ENCODE measurements around the gene HDAC10.

HDAC10 gene

DNA sequence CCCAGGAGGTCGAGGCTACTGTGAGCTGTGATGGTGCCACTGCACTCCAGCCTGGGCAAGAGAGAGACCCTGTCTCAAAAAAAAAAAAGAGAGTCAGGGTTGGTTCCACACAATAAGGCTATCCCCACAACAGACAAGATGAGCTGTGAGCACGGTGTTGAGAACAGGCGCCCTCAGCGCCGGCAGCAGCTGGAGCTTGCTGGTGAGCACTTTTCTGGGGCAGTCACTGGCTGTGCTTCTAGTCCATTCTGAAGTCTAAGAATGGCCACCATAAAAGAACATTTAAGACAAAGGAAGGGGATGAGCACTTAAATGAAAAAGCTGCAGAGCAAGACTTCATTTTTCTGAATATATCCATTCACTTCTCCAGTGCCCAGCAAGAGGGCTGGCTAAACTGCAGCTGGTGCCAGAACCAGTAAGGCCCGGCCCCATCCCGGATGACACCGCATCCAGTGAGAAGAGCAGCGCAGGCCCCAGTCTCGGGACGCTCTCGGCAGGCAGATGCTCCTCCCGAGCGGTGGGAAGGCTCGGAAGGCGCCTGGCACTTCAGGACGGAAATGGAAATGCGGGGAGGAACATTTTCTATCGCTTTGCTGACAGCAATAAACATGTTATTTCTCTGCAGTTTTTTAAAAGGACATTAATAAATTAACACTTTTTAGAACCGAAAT lies 18.4 kb downstream of the HDAC10 start:
- no peak for DNase-seq

DNA sequence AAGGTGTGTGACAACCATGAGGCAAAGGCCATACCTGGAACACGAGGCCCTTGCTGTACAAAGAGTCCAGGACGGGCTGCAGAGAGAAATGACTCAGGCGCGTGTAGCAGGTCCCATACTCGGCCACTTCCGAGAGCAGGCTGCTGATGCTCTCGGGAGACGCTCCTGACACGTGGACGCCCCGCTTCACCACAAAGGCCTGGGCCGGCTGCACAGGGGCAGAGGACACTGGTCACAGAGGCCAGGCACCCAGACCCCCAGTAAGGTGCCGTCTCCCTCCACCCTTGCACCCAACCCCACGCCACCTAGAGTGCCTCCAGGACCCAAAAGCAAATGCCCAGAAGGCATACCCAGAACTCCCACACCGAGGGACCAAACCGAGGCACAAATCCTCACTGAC lies 21.7 kb downstream of the HDAC10 start:
- no peak for DNase-seq

DNA sequence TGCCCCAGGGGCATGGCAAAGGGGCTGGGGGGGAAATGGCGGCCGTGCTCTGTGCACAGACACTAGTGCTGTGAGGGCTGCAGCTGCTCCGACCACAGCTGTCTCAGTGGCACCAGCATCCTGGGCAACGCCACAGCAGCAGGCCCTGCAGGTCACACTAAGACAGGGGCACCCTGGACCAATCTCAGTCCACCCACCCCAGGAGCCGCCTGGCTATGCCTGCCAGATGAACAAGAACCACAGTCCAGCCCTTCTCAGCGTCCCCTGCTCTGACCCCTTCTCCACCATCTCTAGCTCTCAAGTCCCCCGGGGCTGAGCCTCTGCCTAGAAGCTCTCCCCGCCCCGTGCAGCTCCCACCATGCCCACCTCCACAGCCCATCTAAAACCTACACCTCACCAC lies 22.7 kb downstream of the HDAC10 start:
- DNase-seq, result no peak

DNA sequence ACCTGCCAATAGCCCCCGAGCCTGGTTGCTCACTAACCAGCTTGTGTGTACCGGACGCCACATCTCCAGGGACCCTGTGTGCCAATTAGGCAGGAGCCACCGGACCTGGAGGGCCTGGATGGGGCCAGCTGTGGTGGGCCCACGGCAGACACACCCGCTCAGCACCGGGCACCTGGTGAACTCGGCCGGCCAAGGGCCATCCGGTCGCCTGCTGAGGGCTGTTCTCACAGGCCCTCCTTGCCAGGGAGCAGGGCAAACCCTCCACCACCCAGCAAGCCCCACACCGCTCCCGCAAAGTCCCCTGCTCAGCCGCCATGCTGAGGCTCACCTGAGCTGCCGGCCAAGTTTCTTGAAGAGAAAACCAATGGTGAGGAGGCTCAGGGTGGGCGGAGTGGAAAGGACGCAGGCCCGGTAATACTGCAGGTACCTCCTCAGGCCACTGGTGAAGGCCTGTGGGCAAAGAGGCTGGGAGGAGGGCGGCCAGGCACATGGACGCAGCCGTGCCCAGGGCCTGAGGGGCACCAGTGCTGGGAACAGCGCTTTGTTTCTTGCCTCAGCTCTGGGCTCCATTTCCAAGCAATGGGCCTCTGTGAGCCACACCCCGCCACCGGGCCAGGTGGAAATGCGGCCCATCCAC lies 23.4 kb downstream of the HDAC10 start:
- no peak for DNase-seq

DNA sequence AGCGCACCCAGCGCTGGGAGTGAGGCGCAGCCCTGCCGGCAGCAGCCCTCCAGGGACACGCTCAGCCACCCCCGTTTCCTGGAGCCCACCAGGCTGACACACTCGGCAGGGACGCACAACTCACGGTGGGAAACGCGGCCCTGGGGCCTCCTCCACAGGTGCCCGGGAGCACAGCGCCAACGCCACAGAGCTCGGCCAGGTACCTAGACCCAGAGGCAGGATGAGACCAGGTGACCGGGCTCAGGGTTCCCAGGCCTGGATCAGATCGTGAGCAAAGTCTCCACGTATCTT lies 24.2 kb downstream of the HDAC10 start:
- DNase-seq, result no peak

DNA sequence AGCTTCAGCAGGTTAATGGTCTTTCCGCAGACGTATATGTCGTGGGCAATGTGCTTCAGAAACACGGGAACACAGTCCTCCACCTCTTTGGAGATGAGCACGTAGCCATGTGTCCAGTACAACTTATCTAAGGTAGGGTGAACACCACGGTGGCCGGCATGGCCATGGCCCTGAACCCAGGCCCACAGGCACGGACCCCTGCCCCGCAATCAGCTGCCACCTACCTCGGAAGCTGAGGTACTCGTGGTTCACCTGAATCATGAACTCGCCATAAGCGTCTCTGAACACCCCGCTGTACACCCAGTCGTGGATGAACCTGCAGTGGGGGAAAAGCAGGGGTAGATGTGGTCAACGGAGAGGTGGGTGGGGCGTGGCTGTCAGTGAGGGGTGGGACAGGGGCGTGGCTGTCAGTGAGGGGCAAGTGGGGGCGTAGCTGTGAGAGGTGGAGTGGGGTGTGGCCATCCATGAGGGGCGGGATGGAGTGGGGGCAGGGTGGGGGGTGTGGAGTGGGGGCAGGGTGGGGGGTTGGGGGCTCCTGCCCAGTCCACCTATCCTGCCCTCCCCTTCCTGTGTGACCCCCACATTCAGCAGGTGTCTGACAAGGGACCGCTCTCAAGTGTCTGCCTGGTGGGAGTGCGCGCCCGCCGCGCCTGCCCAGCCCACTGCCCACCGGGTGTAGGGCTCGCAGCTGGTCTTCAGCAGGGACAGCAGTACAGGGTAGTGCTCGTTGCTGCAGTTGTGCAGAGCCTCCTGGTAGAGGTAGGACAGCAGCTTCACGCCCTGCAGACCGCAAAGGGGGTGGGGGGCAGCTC lies 24.8 kb downstream of the HDAC10 start:
- no peak for DNase-seq

DNA sequence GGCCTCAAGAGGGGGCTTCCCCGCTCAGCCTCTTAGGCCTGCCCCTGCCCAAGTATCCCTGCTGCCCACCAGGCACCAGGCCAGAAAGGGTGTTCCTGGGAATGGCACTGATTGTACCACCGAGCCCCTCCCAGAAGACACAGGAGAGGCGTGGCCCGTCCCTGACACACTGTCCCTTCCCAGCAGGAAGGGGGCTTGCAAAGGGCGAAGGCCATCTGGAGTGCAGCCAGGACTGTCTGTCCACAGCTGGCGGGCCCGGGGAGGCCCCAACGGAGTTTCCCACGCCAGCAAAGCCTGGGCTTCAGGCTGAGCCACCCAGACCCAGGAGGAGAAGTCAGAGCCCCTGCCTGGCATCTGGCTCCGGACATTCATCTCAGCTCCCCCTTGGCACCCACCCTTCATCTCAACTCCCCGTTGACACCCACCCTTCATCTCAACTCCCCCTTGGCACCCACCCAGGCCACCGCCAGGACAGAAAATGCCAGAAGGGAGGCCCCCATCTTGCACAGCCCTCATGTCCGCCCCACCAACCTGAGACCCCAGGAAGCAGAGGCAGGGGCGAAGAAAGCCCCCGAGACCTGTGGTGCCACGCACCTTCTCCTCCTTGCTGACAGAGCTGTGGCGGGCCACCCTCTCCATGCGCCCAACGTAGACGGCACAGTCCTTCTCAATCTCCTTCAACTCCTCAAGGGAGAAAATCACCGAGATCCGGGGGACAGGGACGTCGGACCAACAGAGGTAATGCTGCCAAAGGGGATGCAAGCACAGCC lies 25.7 kb downstream of the HDAC10 start:
- DNase-seq, result no peak

DNA sequence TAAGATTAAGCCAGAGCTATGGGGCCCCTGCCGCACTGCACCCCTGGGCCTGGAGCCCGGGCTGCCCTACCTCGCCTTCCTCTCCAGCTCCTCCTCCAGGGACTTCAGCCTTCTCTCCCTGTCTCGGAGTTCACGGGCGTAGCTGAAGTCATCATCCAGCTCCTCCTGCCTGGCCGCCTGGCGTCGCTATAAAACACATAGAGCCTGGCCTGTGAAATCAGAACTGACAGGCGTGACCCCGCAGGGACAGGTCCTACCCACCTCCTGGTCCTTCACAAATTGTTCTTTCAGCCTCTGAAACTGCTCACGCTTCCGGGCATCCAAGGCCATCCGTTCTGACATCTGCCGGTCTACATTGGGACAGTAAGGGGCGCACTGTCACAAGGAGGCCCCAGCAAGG lies 27.0 kb downstream of the HDAC10 start:
- DNase-seq, result no peak

DNA sequence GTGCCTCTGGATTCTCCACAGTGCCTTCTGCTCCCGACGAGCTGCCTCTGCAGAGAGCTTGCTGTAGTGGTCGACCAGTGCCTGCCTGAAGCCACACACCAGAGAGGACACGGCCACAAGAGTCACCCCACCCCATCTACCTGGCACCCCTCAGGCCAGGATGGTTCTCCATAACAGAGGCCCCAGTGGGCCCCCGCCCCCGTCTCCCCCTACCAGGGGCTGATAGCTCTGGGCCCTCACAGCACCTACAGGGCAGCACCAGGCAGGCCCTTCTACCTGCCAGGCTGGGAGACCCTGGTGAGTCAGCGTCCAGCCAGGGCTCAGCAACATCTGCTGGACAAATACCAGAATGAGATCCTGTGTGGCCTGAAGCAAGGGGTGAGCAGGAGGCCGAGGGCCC lies 28.6 kb downstream of the HDAC10 start:
- DNase-seq, result no peak

DNA sequence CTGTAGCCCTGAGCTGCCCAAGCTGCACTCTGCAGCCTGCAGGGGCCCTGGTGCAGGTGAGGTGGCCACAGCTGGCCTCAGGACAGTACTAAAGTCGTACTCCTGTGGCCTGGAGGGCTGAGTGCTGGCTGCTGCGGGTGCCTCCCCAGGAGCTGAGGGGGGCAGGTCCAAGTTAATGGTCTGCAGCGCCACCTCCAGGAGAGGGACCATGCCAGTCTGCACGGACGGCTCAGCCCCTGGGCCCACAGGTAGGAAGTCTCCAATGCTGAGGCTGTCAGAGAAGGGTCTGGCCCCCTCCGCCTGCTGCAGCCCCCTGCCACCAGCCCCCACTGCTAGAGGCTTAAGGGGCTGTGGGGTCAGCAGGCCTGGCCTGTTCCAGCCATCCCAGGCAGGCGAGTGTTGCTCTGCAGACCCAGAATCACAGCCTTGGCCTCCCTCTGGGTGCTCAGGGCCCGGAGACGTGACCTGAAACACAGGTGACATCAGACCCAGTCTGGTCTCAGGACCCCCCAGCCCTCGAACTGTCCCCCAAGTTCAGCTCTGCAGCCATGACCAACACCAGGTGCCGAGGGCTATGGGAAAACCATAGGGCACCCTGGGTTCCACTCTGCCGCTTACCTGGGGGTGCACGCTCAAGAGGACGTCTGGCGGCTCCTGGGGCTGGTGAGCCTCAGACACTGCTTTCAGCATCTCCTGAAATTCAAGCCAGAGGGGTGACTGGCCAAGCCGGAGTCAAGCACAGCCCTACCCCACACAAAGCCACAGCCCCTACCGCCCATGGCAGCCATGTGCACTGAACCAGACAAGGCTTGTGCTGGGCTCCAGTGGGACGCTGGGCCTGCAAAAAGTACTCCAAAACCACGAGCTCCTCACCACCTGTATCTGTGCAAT lies 29.4 kb downstream of the HDAC10 start:
- no peak for DNase-seq

DNA sequence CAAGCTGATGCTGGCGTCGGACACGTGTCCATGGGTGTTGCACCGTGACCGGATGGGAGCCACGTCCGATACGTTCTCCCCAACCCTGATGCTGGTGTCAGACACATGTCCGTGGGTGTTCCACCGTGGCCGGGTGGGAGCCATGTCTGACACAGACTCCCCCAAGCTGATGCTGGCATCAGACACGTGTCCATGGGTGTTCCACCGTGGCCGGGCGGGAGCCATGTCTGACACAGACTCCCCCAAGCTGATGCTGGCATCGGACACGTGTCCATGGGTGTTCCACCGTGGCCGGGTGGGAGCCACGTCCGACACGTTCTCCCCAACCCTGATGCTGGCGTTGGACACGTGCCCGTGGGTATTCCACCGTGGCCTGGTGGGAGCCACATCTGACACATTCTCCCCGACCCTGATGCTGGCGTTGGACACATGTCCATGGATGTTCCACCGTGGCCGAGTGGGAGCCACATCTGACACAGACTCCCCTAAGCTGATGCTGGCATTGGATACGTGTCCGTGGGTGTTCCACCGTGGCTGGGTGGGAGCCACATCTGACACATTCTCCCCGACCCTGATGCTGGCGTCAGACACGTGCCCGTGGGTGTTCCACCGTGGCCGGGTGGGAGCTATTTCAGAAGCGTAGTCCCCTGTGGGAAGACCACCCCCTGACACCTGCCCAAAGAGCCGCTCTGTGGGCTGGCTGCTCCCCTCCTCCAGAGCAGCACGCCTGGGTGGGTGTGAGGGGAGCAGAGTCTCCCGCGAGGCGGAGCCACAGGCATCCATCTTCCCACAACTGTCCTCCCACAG lies 30.3 kb downstream of the HDAC10 start:
- DNase-seq, result no peak

DNA sequence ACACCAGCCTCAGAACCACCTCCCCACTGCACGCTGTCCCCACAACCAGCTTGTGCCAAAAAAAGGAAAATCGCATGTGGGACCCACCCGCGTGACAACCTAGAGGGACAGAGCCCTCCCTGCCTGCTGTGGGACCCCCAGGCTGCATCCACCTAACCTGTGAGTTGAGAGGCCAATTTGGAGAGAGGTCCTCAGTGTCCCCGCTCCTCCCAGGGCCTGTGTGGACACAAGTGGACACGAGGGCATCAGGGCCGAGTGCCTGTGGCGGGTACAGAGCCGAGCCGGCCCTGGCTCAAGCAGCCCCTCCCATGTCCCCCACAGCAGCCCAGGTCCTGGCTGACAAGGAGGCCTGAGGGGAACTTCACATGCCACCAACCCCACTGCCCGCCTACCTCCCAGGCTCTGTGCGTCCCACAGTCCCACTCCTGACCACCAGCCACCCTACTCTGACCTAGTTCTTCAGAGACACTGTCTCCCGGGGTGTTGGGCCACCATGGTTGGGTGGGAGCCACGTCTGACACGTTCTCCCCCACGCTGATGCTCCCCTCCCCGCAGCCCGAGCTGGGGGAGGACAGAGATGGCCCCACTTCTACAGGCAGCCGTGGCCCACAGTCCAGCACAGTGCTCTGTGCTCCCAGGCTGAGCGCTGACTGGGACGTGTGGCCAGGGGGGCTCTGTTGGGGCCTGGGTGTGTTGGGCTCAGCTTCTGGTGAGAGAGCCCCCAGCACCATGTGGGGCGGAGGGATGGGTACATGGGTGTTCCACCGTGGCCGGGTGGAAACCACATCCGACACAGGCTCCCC lies 31.1 kb downstream of the HDAC10 start:
- no peak for DNase-seq

DNA sequence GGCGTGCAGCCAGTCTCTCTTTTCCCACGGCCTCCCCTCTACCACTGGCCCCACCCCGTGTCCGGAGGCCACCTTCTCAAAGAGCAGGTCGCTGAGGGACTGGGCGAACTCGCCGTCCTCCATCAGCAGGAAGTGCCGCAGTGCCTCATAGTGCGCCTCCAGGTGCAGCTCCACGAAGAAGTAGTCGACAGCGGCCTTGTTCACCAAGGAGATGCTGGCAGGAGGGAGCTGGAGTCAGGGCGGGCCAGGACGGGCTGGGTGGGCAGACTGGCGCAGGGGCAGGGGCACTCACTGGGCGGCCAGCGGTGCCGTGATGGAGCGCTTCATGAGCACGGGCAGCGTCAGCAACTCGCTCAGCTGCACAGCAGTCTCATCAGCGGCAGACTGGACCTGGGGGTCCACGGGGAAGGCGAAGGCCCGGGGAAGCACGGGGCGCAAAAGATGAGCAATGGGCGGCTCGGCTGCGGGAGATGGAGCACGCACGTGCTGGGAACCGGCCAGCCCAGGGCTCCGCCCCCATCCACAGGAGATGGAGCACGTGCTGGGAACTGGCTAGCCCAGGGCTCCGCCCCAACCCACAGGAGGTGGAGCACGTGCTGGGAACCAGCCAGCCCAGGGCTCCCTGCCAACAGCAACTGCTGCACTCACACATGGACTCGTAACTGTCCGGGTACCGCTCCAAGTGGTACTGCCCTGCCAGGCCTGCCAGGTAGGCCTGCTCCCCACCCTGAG lies 31.9 kb downstream of the HDAC10 start:
- no peak for DNase-seq

DNA sequence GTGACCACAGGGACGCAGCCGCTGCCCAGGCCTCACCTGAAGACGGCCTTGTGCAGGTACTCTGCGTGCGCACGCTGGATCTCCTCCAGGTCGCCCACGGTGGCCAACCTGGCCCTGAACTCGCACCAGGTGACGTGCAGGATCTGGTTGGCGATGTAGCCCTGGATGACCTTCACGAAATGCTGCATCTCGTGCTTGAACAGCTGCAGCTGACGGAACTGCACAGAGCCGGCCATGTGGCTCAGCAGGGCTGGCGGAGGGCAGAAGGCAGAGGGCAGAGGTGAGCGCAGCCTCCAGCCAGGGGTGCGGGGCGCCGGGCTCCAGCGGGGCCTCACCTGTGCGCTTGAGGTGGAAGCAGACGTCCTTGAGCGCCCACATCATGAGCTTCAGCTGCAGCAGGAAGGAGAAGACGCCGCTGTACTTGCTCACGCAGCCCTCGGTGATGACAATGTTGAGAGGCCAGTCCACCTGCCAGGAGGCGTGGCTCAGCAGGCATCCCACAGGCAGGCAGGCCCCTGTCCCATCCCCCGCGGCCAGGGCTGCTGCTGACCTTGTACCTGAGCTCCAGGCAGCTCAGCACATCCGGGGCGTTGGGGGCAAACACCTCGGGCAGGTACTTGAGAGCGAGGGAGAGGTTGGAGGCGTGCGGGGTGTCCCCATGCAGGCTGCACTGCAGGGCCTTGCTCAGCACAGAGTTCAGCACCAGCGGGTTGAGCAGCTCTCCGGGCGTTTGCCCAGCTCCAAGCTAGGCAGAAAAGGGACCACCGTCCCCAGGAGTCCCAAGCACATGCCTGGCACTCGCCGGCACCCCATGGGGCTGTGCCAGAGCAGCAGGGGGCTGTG lies 32.7 kb downstream of the HDAC10 start:
- no peak for DNase-seq

DNA sequence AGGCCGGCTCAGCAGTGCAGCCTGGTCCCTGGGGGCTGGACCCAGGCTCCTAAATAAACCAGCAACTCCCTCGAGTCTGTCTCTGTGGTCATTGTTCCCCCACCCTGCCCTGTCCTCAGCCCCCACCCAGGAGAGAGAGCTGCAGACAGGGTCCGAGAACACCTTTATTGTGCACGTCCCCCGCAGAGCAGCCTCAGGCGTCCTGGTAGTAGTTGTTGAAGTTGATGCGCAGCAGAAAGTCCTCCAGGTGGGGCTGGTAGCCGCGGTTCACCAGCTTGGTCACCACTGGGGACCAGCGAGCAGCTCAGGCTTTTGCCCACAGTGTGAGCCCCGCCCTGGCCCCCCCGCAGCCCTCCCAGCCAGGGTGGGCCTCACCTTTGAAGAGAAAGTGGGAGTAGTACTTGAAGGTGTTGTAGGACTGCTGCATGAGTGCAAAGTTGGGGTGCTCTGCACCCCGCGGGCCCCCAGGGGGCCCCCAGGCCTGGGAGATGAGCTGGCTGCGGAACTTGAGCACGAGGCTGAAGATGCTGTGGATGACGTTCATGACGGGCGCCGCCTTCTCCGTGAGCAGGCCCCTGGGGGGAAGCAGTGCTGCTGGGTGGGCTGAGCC lies 33.4 kb downstream of the HDAC10 start:
- DNase-seq, result no peak

DNA sequence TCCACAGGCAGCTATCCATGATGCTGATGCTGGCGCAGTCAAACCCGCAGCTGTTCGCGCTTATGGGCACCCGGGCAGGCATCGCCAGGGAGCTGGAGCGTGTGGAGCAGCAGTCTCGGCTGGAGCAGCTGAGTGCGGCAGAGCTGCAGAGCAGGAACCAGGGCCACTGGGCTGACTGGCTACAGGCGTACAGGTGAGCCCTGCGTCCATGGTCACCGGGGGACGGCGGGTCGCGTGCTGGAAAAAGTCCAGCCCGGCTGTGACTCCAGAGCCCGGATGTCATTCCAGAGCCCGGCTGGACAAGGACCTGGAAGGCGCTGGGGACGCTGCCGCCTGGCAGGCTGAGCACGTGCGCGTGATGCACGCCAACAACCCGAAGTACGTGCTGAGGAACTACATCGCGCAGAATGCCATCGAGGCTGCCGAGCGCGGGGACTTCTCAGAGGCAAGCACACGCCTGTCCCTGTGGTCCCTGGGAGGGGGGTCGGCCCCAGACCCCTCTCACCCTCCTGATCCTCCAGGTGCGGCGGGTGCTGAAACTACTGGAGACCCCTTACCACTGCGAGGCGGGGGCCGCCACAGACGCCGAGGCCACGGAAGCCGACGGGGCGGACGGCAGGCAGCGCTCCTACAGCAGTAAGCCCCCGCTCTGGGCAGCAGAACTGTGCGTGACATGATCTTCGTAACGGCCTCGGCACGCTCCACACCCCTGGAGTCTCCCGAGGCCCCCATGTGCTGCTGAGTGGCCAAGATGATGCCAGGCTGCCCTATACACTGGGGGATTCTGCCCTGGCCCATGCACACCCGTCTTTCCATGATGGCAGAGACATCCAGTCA lies 34.2 kb downstream of the HDAC10 start:
- no peak for DNase-seq

DNA sequence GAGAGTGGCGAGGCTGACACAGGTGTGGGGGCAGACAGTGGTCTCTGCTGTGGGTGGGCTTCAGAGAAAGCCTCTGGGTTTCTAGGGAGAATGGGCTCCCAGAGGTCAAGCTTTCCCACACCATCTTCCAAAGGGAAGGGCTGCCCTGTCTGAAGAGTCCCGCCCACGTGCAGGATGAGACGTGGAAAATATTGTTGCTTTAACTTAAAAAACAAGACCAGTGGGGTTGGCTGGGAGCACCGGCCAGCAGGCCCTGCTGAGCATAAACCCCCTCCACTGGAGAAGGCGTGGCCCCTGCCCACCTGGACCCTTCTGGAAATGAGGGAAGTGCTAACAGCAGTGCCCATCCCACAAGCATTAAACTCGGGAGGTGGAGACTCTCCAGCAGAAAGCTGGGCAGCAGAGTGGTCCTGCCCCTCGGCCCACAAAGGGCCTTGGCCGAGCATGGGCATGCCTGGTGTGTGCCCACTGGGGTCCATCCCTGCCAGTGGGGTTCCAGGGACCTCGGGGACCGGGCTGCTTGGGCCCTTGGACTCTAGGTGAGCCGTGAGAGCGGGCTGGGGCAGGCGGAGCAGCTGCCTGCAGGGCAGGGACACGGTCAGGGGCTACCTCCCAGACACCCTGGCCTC lies 34.9 kb downstream of the HDAC10 start:
- no peak for DNase-seq

Measured in DMS 273 treated with DMSO at 0.1 percent for 48 hours (cell line).